HG02870 (cell line): Measurements from ENCODE around the gene RER1.

ENCODE experiments used
- ATAC-seq: cut with Tn5 transposase; IDR thresholded peaks from one replicate; pipeline ENCODE4 v1.9.1; 2021; ENCODE audit warnings: mild to moderate bottlenecking, moderate library complexity; ENCODE audit not compliant: unreplicated experiment

The RER1 gene

DNA sequence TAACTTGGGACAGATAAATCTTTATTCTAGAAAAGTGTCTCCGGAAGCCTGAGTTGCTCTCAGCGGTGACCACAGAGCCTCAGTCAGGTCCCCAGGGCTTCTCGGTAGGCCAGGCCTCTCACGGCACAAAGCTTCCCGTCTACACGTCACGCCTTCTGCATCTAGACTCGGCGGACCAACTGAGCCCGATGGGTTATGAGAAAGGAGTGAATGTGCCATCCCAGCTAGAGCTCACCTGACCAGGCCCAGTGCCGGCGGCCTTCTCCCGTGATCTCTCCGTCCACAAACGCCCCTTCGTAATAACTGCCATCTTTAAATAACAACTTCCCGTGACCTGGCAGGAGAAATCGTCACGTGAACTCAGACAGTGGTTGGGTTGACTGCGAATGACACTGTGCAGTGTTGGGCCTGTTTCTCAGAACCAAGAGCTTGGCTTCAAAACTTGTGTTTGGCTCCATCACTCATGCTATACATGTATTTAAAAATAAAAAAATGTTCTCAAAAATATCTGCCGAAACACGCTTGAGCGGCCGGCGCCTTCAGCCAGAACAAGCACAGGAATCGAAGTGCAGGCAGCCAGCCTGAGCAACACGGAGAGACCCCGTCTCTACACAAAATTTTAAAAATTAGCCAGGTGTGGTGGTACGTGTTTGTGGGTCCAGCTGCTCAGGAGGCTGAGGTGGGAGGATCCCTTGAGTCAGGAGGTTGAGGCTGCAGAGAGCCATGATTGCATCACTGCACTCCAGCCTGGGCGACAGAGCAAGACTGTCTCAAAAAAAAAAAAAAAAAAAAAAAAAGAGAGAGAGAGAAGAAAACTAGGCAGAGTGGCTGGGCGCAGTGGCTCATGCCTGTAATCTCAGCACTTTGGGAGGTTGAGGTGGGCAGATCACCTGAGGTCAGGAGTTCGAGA, 3.4 kb upstream of the RER1 start:
- no peak for ATAC-seq

- ATAC-seq: no peak
These were observed 2.0 kb upstream of the RER1 start for GRCh38 chr1:2389644-2390043.

DNA sequence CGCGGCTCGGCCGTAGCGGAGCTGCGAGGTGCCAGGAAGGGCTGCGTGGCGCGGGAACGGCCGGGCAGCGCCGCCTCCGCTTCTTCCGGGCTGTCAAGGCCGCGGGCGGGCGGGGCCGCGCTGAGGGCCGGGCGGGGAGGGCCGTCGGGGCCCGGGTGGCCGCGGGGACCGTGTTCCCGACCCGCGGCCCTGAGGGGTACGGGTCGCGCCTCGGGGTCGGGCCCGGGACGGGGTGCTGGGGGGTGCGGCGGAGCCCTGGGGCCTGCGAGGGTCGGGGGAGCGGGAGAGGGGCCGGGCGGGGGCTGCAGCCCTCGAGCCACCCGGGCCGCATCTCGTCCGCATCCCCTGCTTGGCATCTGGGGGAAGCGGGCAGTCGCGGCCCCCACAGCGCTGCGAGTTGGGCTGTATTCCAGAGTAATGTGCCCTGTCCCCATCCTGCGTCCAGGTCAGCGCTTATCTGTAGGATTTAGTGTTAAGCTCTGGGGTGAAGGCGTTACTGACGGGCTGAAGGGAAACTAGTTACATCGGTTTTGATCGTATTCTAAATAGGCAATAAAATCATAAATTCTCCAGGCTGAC, 379 bp downstream of the RER1 start:
- ATAC-seq: peak; percentile 5

DNA sequence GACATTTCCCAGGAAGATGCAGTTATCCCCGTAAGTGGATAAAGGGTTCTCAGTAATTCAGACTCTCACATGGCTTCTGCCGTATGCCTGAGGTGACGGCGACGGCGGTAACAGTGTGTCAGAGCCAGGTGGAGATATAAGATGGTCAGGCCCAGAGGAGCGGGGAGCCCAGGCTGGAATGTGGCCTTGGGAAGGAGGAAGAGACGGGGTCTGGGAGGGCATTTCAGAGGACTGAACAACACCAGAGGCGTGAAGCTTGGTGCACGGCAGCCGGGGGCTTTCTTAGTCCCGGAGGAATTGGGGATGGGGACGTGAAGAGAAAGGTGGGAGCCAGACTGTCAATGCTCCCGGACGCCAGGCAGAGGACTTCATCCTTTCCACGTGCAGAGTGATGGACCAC, 1.0 kb downstream of the RER1 start:
- ATAC-seq: no peak

DNA sequence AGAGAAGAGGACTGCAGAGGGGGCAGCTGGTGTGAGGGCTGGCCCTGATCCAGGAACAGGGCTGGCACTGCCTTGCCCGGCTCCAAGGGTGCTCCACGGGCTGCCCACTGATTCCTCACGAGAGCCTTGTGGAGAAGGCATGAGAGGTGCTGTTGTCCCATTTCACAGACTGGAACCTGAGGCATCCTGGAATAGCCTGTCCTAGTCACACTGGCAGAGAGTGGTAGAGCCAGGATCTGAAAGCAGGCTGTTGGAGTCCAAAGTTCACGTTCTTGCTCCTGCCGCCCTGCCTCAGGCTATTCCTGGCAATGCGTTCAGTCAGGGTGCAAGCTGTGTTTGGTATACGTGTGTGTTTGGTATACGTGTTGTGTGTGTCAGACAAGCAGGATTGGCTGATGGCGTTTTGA, 1.8 kb downstream of the RER1 start:
- ATAC-seq: no peak

DNA sequence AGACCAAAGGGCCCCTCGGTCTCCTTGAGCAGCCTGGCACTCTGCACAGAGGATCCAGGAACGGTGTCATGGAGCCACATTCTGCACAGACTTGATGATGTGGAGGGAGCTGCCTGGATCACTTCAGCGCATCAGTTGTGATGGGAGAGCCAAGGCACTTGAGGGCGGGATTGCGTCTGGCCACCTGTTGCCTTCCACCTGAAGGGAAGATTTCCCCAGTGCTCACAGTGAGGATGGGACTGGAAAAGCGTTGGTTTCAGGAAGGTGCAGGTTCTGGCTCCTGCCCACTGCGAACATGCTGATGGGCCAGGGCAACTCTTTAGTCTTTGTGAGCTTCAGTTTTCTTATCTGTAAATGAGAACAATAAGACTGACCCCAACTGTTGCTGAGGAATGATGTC, 2.6 kb downstream of the RER1 start:
- ATAC-seq: no peak

DNA sequence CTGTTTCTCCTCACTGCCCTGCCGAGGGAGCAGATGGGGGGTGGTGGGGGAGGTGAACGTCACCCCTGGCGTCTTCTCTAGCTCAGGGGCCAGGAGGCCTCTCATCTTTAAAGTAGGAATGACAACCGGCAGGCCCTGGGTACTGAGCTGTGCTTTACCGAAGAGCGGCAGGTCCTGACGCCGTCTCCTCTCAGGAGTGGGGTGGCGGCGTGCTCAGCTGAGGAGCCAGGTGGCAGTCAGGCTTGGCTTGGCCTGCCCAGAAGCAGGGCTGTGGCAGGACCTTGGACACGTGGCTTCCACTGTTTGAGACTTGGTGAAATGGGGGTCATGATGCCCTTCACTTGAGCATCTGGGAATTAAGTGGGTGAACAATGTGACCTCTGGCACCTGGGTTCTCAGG, 3.1 kb downstream of the RER1 start:
- no peak for ATAC-seq

- no peak for ATAC-seq
These were observed 3.6 kb downstream of the RER1 start for GRCh38 chr1:2395245-2395644.

DNA sequence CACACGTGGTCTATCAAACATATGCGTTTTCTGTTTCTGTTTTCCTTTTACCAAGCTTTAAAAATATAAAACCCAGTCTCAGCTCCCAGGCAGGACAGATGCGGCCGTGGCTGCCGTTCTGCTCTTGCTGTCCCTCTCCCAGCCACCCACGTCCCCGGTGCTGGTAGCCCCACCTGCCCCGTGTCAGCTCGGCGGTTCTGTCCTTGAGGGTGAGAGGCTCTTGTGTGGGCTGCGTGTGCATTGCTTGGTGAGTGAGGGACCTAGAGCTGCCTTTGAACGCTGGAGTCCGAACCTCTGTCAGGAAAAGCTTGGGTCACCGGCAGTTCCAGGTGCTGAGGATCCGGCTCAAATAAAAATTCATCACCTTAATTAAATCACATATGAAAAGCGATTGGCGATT, 4.4 kb downstream of the RER1 start:
- ATAC-seq: no peak

DNA sequence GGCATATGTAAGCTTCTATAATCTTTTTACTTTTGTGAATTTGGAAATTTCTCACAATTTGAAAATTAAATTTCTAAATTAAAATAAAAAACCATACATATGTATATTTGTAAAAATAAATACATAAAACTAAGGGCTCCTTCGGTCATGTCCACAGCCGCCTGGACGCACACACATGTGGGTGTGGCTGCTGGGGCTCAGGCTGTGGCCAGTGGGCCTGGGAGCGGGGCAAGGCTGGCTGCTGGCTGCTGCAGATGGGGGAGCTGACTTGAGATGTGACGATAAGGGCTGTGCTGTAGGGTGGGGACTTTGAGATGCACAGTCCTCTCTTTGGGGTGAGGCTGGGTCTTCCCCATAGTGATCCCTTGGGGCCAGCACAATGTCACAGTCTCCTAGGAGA, 4.8 kb downstream of the RER1 start:
- ATAC-seq: no peak

- ATAC-seq: no peak
These were observed 5.5 kb downstream of the RER1 start for GRCh38 chr1:2397007-2397679.

GRCh38 chr1:2398871-2399270, 7.2 kb downstream of the RER1 start:
- no peak for ATAC-seq

DNA sequence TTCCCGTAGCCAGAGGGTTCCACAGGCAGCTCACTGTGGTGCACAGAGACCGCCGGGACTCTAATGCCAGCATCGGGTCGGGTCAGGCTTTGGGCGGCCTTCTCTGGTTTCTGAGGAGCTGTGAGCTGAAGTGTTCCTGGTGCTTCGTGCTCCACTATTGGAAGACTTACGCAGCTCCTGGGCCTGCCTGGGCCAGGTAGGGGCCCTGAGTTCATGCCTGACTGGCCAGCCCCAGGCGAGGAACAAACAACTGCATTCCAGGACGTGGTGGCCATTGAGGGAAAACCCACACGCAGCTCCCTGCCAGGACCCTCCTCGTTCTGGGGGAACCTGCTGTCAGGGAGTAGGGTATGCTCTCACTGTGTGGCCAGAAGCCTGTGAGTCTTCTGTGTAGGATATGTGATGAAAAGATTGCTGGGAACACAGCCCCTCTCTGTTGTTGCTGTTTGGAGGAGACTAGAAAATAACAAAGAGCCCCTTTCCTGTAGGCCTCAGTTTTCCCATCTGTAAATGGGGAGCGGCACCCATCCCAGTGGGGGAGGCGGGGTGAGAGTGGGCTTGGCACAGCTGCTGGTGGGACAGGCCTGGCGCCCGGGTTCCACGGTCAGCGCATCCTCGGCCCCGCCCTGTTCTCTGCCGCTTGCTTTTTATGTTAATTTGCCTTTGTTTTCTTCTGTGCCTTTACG, 8.4 kb downstream of the RER1 start:
- no peak for ATAC-seq

DNA sequence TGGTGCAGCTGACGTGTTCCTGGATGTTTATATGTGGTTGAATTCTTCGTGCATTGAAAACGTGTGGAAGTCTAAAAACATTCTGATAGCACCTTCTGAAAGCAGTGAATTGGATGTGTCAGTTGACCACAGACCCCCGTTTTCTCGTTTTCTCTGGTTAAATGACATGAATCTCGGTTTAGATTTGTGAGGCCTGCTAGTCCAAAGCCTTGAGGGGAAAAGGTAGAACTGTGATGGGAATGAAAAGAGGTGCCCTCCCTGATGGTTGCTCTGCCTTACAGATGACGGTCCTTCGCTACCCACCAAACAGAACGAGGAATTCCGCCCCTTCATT, 8.9 kb downstream of the RER1 start:
- no peak for ATAC-seq

- ATAC-seq: no peak
These were observed 9.5 kb downstream of the RER1 start for GRCh38 chr1:2400950-2401649.

DNA sequence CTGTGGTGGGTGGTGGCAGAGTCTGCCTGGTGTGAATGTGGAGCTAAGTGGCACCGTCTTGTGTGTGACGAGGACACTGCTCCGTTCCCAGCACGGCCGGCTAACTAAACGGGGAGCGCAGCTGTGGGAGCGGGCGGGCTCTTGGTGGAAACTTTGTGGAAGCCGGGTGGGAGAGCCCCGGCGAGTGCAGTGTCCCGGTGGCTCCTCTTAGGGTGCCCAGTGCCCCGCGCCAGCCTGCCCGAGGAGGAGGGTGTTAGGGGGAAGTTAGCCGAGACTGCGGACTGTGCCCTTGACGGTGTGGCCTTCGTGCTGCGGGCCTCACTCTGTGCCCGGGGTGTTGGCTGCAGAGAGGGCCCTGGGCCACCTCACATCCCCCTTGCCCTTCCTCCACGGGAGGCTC, 10.8 kb downstream of the RER1 start:
- no peak for ATAC-seq

GRCh38 chr1:2403273-2403672, 11.6 kb downstream of the RER1 start:
- ATAC-seq: no peak

GRCh38 chr1:2404142-2404889, 12.7 kb downstream of the RER1 start:
- ATAC-seq: no peak

- ATAC-seq: no peak
These were observed 13.4 kb downstream of the RER1 start for GRCh38 chr1:2404890-2405511.
